GM12875 (cell line): ENCODE results near the gene NOD2.

Source experiments
- H3K4me3 ChIP-seq: one replicate; pipeline ENCODE4 v1.5.1; 2011; ENCODE audit warnings: low read depth, low read length, control low read depth
- CTCF ChIP-seq: IDR thresholded peaks from 2 replicates; pipeline ENCODE4 v1.5.1; 2011; ENCODE audit warnings: low read depth, mild to moderate bottlenecking, control low read depth, inconsistent platforms, low read length, moderate library complexity, borderline replicate concordance; ENCODE audit not compliant: insufficient read depth

The NOD2 gene

GRCh38 chr16:50761267-50761666, 67.9 kb downstream of the NOD2 start:
- no peak for TF ChIP-seq CTCF
- H3K4me3 ChIP-seq: no peak overlapping the region

- H3K4me3 ChIP-seq: no peak overlapping the region
- no peak for TF ChIP-seq CTCF
These were observed 68.8 kb downstream of the NOD2 start for GRCh38 chr16:50762241-50762640.

GRCh38 chr16:50763211-50763610, 69.8 kb downstream of the NOD2 start:
- no peak for TF ChIP-seq CTCF
- H3K4me3 ChIP-seq: no peak overlapping the region

- TF ChIP-seq CTCF: no peak
- no peak overlapping the region for H3K4me3 ChIP-seq
These were observed 71.9 kb downstream of the NOD2 start for GRCh38 chr16:50765260-50765659.

GRCh38 chr16:50765861-50766260, 72.5 kb downstream of the NOD2 start:
- TF ChIP-seq CTCF: no peak
- no peak overlapping the region for H3K4me3 ChIP-seq

GRCh38 chr16:50767197-50767596, 73.8 kb downstream of the NOD2 start:
- TF ChIP-seq CTCF: no peak

GRCh38 chr16:50771366-50771765, 78.0 kb downstream of the NOD2 start:
- H3K4me3 ChIP-seq: no peak overlapping the region
- TF ChIP-seq CTCF: no peak

More at GRCh38 chr16:50767197-50767596, 73.8 kb downstream of the NOD2 start:
- H3K4me3 ChIP-seq: no peak overlapping the region
